Hematopoietic multipotent progenitor cell (in vitro differentiated cells): ENCODE results near the gene KATNIP. TPM values are rescaled to one million over a fixed set of nuclear protein-coding genes. Genes with fewer than 3 reads are reported as not detected.

Experiments
- DNase-seq, 3 donors: peaks; one replicate each; pipeline ENCODE4 v3.0.0-alpha.2; 2011 to 2015; ENCODE audit warnings: low read depth in 2 of 3, low spot score in 2 of 3
- total RNA-seq: library from RNA; depleted of rRNA; stranded (reverse); fragments of >200 nt; gene quantifications from one replicate; pipeline ENCODE4 v1.2.3, GENCODE V29; 2012

KATNIP gene
- 22.9 TPM for total RNA-seq

GRCh38 chr16:27549746-27550581 lies at the start of gene KATNIP, which contains the start of gene GTF3C1:
TSS of gene KATNIP (plus strand) at chr16:27550144. CDS start at chr16:27550171, 27 bp downstream.
TSS of gene GTF3C1 (minus strand) at chr16:27549913. CDS start at chr16:27549890, 23 bp downstream.
- peak; percentile 99 to 100 (median 99) for DNase-seq

GRCh38 chr16:27500801-27501200 lies 49.1 kb upstream of the KATNIP start:
- no peak for DNase-seq

GRCh38 chr16:27503662-27504061 lies 46.3 kb upstream of the KATNIP start:
- no peak for DNase-seq

GRCh38 chr16:27505297-27506236 lies 44.4 kb upstream of the KATNIP start:
- DNase-seq = no peak

GRCh38 chr16:27506771-27507170 lies 43.2 kb upstream of the KATNIP start:
- DNase-seq = no peak

- DNase-seq = no peak
Measured at GRCh38 chr16:27508476-27508875, 41.5 kb upstream of the KATNIP start.

- no peak for DNase-seq
Measured at GRCh38 chr16:27511657-27512448, 38.1 kb upstream of the KATNIP start.

GRCh38 chr16:27514806-27515205 lies 35.1 kb upstream of the KATNIP start:
- no peak for DNase-seq

- DNase-seq = peak in 2 of 3 donors; percentile 28 to 40
Measured at GRCh38 chr16:27515874-27516353, 34.0 kb upstream of the KATNIP start.

- no peak for DNase-seq
Measured at GRCh38 chr16:27516365-27516764, 33.6 kb upstream of the KATNIP start.

- DNase-seq = no peak
Measured at GRCh38 chr16:27517664-27518063, 32.3 kb upstream of the KATNIP start.

GRCh38 chr16:27518226-27518625 lies 31.7 kb upstream of the KATNIP start:
- DNase-seq = no peak

- no peak for DNase-seq
Measured at GRCh38 chr16:27520982-27521673, 28.8 kb upstream of the KATNIP start.

GRCh38 chr16:27522173-27522707 lies 27.7 kb upstream of the KATNIP start:
- no peak for DNase-seq

- DNase-seq = no peak
Measured at GRCh38 chr16:27526180-27526579, 23.8 kb upstream of the KATNIP start.

GRCh38 chr16:27528294-27528693 lies 21.6 kb upstream of the KATNIP start:
- DNase-seq = no peak

- no peak for DNase-seq
Measured at GRCh38 chr16:27529962-27530361, 20.0 kb upstream of the KATNIP start.

- DNase-seq = peak in 1 of 3 donors; percentile 43
Measured at GRCh38 chr16:27531186-27531585, 18.8 kb upstream of the KATNIP start.
